Breast epithelium (tissue), 4 donors: Measurements from ENCODE around the gene ARHGAP45. TPM values are rescaled to one million over a fixed set of nuclear protein-coding genes. Genes with fewer than 3 reads are reported as not detected.

Source experiments
- DNase-seq, 2 donors: peaks; one replicate each; pipeline ENCODE4 v3.0.0-alpha.2; 2019; ENCODE audit warnings: low spot score in 2 of 2
- H3K27ac ChIP-seq, 2 donors: fragments of 200-600 bp; sonication (generic) in 1 of 2; one replicate each; pipeline ENCODE4 v1.5.1; 2016 to 2019; ENCODE audit warnings: mild to moderate bottlenecking in 1 of 2
- H3K27me3 ChIP-seq, 2 donors: fragments of 200-600 bp; sonication (generic) in 1 of 2; one replicate each; pipeline versions ENCODE4 v1.5.1 to v1.6.0; 2017 to 2019; ENCODE audit warnings: control low read depth in 1 of 2, mild to moderate bottlenecking in 1 of 2
- H3K36me3 ChIP-seq: fragments of 200-600 bp; one replicate; pipeline ENCODE4 v1.5.1; 2019
- H3K4me1 ChIP-seq, 2 donors: fragments of 200-600 bp; sonication (generic); one replicate each; pipeline ENCODE4 v1.5.1; 2016 to 2019; ENCODE audit warnings: control low read depth in 1 of 2
- H3K4me3 ChIP-seq, 3 donors: fragments of 200-600 bp; sonication (generic); 1 replicate in 2 of 3; 2 replicates in 1 of 3; pipeline ENCODE4 v1.5.1; 2016 to 2019; ENCODE audit warnings: mild to moderate bottlenecking in 3 of 3, moderate library complexity in 2 of 3
- H3K9me3 ChIP-seq, 2 donors: fragments of 200-600 bp; sonication (generic) in 1 of 2; one replicate each; pipeline ENCODE4 v1.5.1; 2016 to 2019; ENCODE audit warnings: control low read depth in 1 of 2
- CTCF ChIP-seq, 3 donors: fragments of 450-650 bp; IDR thresholded peaks; one replicate each; pipeline ENCODE4 v1.5.1; 2016 to 2017; ENCODE audit warnings: antibody characterized with exemption in 3 of 3, mild to moderate bottlenecking in 3 of 3, moderate library complexity in 3 of 3
- POLR2A ChIP-seq: fragments of 450-650 bp; IDR thresholded peaks from one replicate; pipeline ENCODE4 v1.6.1; 2016; ENCODE audit warnings: antibody characterized with exemption, mild to moderate bottlenecking, moderate library complexity
- POLR2AphosphoS5 ChIP-seq, 3 donors: sonication (generic); formaldehyde crosslinking; IDR thresholded peaks; one replicate each; pipeline ENCODE4 v1.6.1; 2017; ENCODE audit warnings: antibody characterized with exemption in 3 of 3
- intact Hi-C: fragments of 100-400 bp; cut with DNase I; formaldehyde crosslinking; loops from one replicate; pipeline ENCODE4 v1.15.1; 2023; ENCODE audit warnings: low total_unique reads
- total RNA-seq, 3 donors: library from RNA; depleted of rRNA; stranded (reverse); fragments of >200 nt; gene quantifications; one replicate each; pipeline ENCODE4 v1.1.0, GENCODE V29; 2016

Gene ARHGAP45
- total RNA-seq, 3 donors from 2014 or later, result 18.7 to 43.2 (median 23.9) TPM

GRCh38 chr19:1093811-1094553, 27.0 kb downstream of the ARHGAP45 start:
- Histone ChIP-seq H3K9me3 (no peaks in the 10 kb centered on the region), H3K4me1 (peaks cover 18 to 21% of the 10 kb centered on the region in 2 donors), H3K4me3 (peak overlapping the region; percentile 75 to 100 (median 99)), H3K27me3 (no peaks in the 10 kb centered on the region), H3K27ac (peak overlapping the region in 1 of 2 donors; percentile 41), H3K36me3 (no peaks in the 10 kb centered on the region)
- DNase-seq, result no peak
- TF ChIP-seq POLR2AphosphoS5 (IDR thresholded peaks at IDR 0.05), result no peak
- TF ChIP-seq CTCF (IDR thresholded peaks at IDR 0.05), result no peak
- TF ChIP-seq POLR2A, result no peak
- intact Hi-C loops, result no loop called here

GRCh38 chr19:1094655-1094977, 27.6 kb downstream of the ARHGAP45 start:
- H3K27me3 ChIP-seq, result no peaks in the 10 kb centered on the region
- intact Hi-C loops, result no loop called here
- TF ChIP-seq POLR2AphosphoS5 (IDR thresholded peaks at IDR 0.05) (no peak), CTCF (IDR thresholded peaks at IDR 0.05) (no peak), POLR2A (no peak)
- H3K4me1 ChIP-seq, result peaks cover 20 to 25% of the 10 kb centered on the region in 2 donors
- no peak for DNase-seq
- H3K9me3 ChIP-seq, result no peaks in the 10 kb centered on the region
- H3K4me3 ChIP-seq, result peak overlapping the region; percentile 75 to 100 (median 99)
- no peaks in the 10 kb centered on the region for H3K36me3 ChIP-seq
- H3K27ac ChIP-seq, result peak overlapping the region; percentile 30 to 41

- intact Hi-C loops, result no loop called here
- Histone ChIP-seq H3K4me3 (peak within 1 kb of the TSS; percentile 75 to 100 (median 99)), H3K27me3 (no peaks in the 10 kb centered on the region), H3K4me1 (peaks cover 20 to 25% of the 10 kb centered on the region in 2 donors), H3K9me3 (no peaks in the 10 kb centered on the region), H3K36me3 (no peaks in the 10 kb centered on the region), H3K27ac (peak within 1 kb of the TSS; percentile 41 to 44)
- DNase-seq, result peak; percentile 99
- TF ChIP-seq POLR2AphosphoS5 (IDR thresholded peaks at IDR 0.05) (peak; percentile 75 to 90 (median 85)), CTCF (IDR thresholded peaks at IDR 0.05) (no peak), POLR2A (peak; percentile 86)
Observed at GRCh38 chr19:1094978-1095701, 28.2 kb downstream of the ARHGAP45 start, which contains the start of gene POLR2E. Gene POLR2E (minus strand): TSS chr19:1095375. CDS start chr19:1095315, 60 bp downstream.

- H3K4me3 ChIP-seq, result no peak overlapping the region
- H3K27ac ChIP-seq, result peak overlapping the region; percentile 97
- DNase-seq, result no peak
- H3K4me1 ChIP-seq, result peaks cover 22 to 42% of the 10 kb centered on the region in 2 donors
- no peaks in the 10 kb centered on the region for H3K9me3 ChIP-seq
- intact Hi-C loops, result no loop called here
- no peaks in the 10 kb centered on the region for H3K36me3 ChIP-seq
- no peaks in the 10 kb centered on the region for H3K27me3 ChIP-seq
- TF ChIP-seq POLR2A, result no peak
- TF ChIP-seq POLR2AphosphoS5 (IDR thresholded peaks at IDR 0.05), result peak in 1 of 3 donors; percentile 48
Observed at GRCh38 chr19:1097810-1098176, 30.8 kb downstream of the ARHGAP45 start.

GRCh38 chr19:1098177-1099051, 31.4 kb downstream of the ARHGAP45 start:
- Histone ChIP-seq H3K27ac (peak overlapping the region; percentile 97), H3K4me3 (peak overlapping the region in 1 of 3 donors; percentile 22), H3K9me3 (no peaks in the 10 kb centered on the region), H3K4me1 (peaks cover 28 to 42% of the 10 kb centered on the region in 2 donors), H3K27me3 (no peaks in the 10 kb centered on the region), H3K36me3 (no peaks in the 10 kb centered on the region)
- no peak for TF ChIP-seq POLR2A
- TF ChIP-seq CTCF (IDR thresholded peaks at IDR 0.05), result no peak
- TF ChIP-seq POLR2AphosphoS5 (IDR thresholded peaks at IDR 0.05), result no peak
- no peak for DNase-seq
- intact Hi-C loops, result no loop called here
